ENCODE data around the gene ARHGAP6.
"Not testable (repeated sequence)": the region's sequence is repeated elsewhere in the genome, so short reads cannot be mapped to it uniquely, and the experiment has no call there.

The ARHGAP6 gene

GRCh38 chrX:11365426-11365825 is 300.3 kb downstream of the ARHGAP6 start:
- Histone ChIP-seq H3K27me3 (ENCODE audit: insufficient read depth, insufficient read length) (no peaks in the 10 kb centered on the region), H3K4me1 (ENCODE audit: insufficient read depth, insufficient read length) (no peaks in the 10 kb centered on the region), H3K9me3 (ENCODE audit: insufficient read depth, low read length) (no peaks in the 10 kb centered on the region), H3K4me3 (ENCODE audit: insufficient read length, low read depth) (no peak overlapping the region), H3K36me3 (ENCODE audit: insufficient read depth, insufficient read length, low read length) (no peaks in the 10 kb centered on the region), H3K9ac (ENCODE audit: insufficient read length, low read depth) (no peak overlapping the region)
- DNase-seq (ENCODE audit: low read depth, low spot score): no peak
- TF ChIP-seq ZNF274 (IDR thresholded peaks at IDR 0.05; ENCODE audit: low read depth, low read length): no peak
- TF ChIP-seq YY1 (IDR thresholded peaks at IDR 0.05; ENCODE audit: insufficient read depth, insufficient read length): no peak
- TF ChIP-seq SUZ12 (IDR thresholded peaks at IDR 0.05; ENCODE audit: extremely low read depth, insufficient read depth, insufficient read length): no peak

GRCh38 chrX:11364835-11365234 is 300.9 kb downstream of the ARHGAP6 start:
- no peaks in the 10 kb centered on the region for H3K4me1 ChIP-seq (ENCODE audit: insufficient read depth, insufficient read length)
- no peaks in the 10 kb centered on the region for H3K9me3 ChIP-seq (ENCODE audit: insufficient read depth, low read length)
- no peaks in the 10 kb centered on the region for H3K36me3 ChIP-seq (ENCODE audit: insufficient read depth, insufficient read length, low read length)
- no peaks in the 10 kb centered on the region for H3K27me3 ChIP-seq (ENCODE audit: insufficient read depth, insufficient read length)
- TF ChIP-seq SUZ12 (IDR thresholded peaks at IDR 0.05; ENCODE audit: extremely low read depth, insufficient read depth, insufficient read length): no peak
- no peak for TF ChIP-seq YY1 (IDR thresholded peaks at IDR 0.05; ENCODE audit: insufficient read depth, insufficient read length)
- no peak for TF ChIP-seq ZNF274 (IDR thresholded peaks at IDR 0.05; ENCODE audit: low read depth, low read length)
- no peak overlapping the region for H3K9ac ChIP-seq (ENCODE audit: insufficient read length, low read depth)
- DNase-seq (ENCODE audit: low read depth, low spot score): no peak
- no peak overlapping the region for H3K4me3 ChIP-seq (ENCODE audit: insufficient read length, low read depth)

GRCh38 chrX:11363825-11364224 is 301.9 kb downstream of the ARHGAP6 start:
- not testable (repeated sequence) for H3K9ac ChIP-seq (ENCODE audit: insufficient read length, low read depth); H3K4me3 ChIP-seq (ENCODE audit: insufficient read length, low read depth); H3K27me3 ChIP-seq (ENCODE audit: insufficient read depth, insufficient read length); H3K9me3 ChIP-seq (ENCODE audit: insufficient read depth, low read length); H3K36me3 ChIP-seq (ENCODE audit: insufficient read depth, insufficient read length, low read length); DNase-seq (ENCODE audit: low read depth, low spot score); H3K4me1 ChIP-seq (ENCODE audit: insufficient read depth, insufficient read length)

GRCh38 chrX:11363069-11363594 is 302.6 kb downstream of the ARHGAP6 start:
- TF ChIP-seq SUZ12 (IDR thresholded peaks at IDR 0.05; ENCODE audit: extremely low read depth, insufficient read depth, insufficient read length): no peak
- TF ChIP-seq ZNF274 (IDR thresholded peaks at IDR 0.05; ENCODE audit: low read depth, low read length): no peak
- TF ChIP-seq YY1 (IDR thresholded peaks at IDR 0.05; ENCODE audit: insufficient read depth, insufficient read length): no peak
- H3K27me3 ChIP-seq (ENCODE audit: insufficient read depth, insufficient read length): no peaks in the 10 kb centered on the region
- H3K9me3 ChIP-seq (ENCODE audit: insufficient read depth, low read length): no peaks in the 10 kb centered on the region
- H3K9ac ChIP-seq (ENCODE audit: insufficient read length, low read depth): no peak overlapping the region
- no peaks in the 10 kb centered on the region for H3K4me1 ChIP-seq (ENCODE audit: insufficient read depth, insufficient read length)
- DNase-seq (ENCODE audit: low read depth, low spot score): no peak
- H3K36me3 ChIP-seq (ENCODE audit: insufficient read depth, insufficient read length, low read length): no peaks in the 10 kb centered on the region
- H3K4me3 ChIP-seq (ENCODE audit: insufficient read length, low read depth): no peak overlapping the region

GRCh38 chrX:11361666-11362065 is 304.1 kb downstream of the ARHGAP6 start:
- not testable (repeated sequence) for H3K4me1 ChIP-seq (ENCODE audit: insufficient read depth, insufficient read length); H3K36me3 ChIP-seq (ENCODE audit: insufficient read depth, insufficient read length, low read length); H3K4me3 ChIP-seq (ENCODE audit: insufficient read length, low read depth); H3K27me3 ChIP-seq (ENCODE audit: insufficient read depth, insufficient read length); H3K9me3 ChIP-seq (ENCODE audit: insufficient read depth, low read length); H3K9ac ChIP-seq (ENCODE audit: insufficient read length, low read depth); DNase-seq (ENCODE audit: low read depth, low spot score)

- not testable (repeated sequence) for DNase-seq (ENCODE audit: low read depth, low spot score); H3K9me3 ChIP-seq (ENCODE audit: insufficient read depth, low read length); H3K4me1 ChIP-seq (ENCODE audit: insufficient read depth, insufficient read length); H3K27me3 ChIP-seq (ENCODE audit: insufficient read depth, insufficient read length); H3K4me3 ChIP-seq (ENCODE audit: insufficient read length, low read depth); H3K36me3 ChIP-seq (ENCODE audit: insufficient read depth, insufficient read length, low read length); H3K9ac ChIP-seq (ENCODE audit: insufficient read length, low read depth)
Measured at GRCh38 chrX:11355944-11356343, 309.8 kb downstream of the ARHGAP6 start.

- H3K4me3 ChIP-seq (ENCODE audit: insufficient read length, low read depth): no peak overlapping the region
- DNase-seq (ENCODE audit: low read depth, low spot score): no peak
- TF ChIP-seq YY1 (IDR thresholded peaks at IDR 0.05; ENCODE audit: insufficient read depth, insufficient read length) (no peak), SUZ12 (IDR thresholded peaks at IDR 0.05; ENCODE audit: extremely low read depth, insufficient read depth, insufficient read length) (no peak), ZNF274 (IDR thresholded peaks at IDR 0.05; ENCODE audit: low read depth, low read length) (no peak)
- no peaks in the 10 kb centered on the region for H3K9me3 ChIP-seq (ENCODE audit: insufficient read depth, low read length)
- H3K36me3 ChIP-seq (ENCODE audit: insufficient read depth, insufficient read length, low read length): no peaks in the 10 kb centered on the region
- H3K27me3 ChIP-seq (ENCODE audit: insufficient read depth, insufficient read length): no peaks in the 10 kb centered on the region
- no peaks in the 10 kb centered on the region for H3K4me1 ChIP-seq (ENCODE audit: insufficient read depth, insufficient read length)
- H3K9ac ChIP-seq (ENCODE audit: insufficient read length, low read depth): no peak overlapping the region
Measured at GRCh38 chrX:11355259-11355909, 310.3 kb downstream of the ARHGAP6 start.

- H3K36me3 ChIP-seq (ENCODE audit: insufficient read depth, insufficient read length, low read length): no peaks in the 10 kb centered on the region
- no peaks in the 10 kb centered on the region for H3K27me3 ChIP-seq (ENCODE audit: insufficient read depth, insufficient read length)
- no peaks in the 10 kb centered on the region for H3K4me1 ChIP-seq (ENCODE audit: insufficient read depth, insufficient read length)
- TF ChIP-seq ZNF274 (IDR thresholded peaks at IDR 0.05; ENCODE audit: low read depth, low read length) (no peak), SUZ12 (IDR thresholded peaks at IDR 0.05; ENCODE audit: extremely low read depth, insufficient read depth, insufficient read length) (no peak), YY1 (IDR thresholded peaks at IDR 0.05; ENCODE audit: insufficient read depth, insufficient read length) (no peak)
- no peak for DNase-seq (ENCODE audit: low read depth, low spot score)
- H3K4me3 ChIP-seq (ENCODE audit: insufficient read length, low read depth): no peak overlapping the region
- H3K9me3 ChIP-seq (ENCODE audit: insufficient read depth, low read length): no peaks in the 10 kb centered on the region
- no peak overlapping the region for H3K9ac ChIP-seq (ENCODE audit: insufficient read length, low read depth)
Measured at GRCh38 chrX:11352296-11352741, 313.4 kb downstream of the ARHGAP6 start.
